ENCODE measurements around the gene MAD2L2. TPM values are rescaled to one million over a fixed set of nuclear protein-coding genes. Genes with fewer than 3 reads are reported as not detected.

Gene MAD2L2
- total RNA-seq (2022; extraction: Qiagen RNA extraction) = 41.8 to 51.3 TPM (median 49.8 TPM) in 5 replicates

DNA sequence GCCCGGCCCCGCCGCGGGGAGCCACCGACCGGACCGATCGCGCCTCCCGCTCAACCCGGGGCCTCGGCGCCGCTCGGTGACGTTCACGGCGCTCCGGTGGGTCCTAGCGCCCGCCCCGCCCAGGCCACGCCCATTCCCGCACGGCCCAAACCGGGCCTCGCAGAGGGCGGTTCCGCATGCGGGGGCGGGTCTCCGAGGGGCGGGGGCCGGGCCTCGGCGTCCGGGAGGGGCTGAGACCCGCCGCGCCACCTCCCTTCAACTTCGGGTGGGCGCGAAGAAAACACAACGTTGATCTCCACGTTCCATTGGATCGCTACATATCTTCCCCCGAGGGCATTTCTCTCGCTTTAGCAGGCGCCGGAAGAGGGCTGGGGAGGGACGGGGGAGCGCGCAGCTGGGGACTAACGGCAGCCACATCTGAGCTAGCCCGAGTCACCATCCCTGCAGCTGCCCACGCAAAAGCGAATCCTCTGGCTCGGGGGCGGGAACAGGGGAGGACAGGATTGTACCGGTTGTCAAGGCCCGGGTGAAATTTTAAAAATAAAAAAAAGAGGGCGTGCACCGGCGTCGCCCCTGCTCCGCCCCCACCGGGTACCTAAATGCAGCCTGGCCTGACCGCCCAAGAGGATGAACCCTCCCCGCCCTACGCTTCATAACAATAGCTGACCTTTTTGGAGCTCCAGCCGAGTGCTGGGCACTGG is at the start of gene MAD2L2:
Gene MAD2L2, minus strand, starts transcription at position 78 of the 701 bp plus-strand sequence. CDS start 547 bp downstream, outside the sequence.

DNA sequence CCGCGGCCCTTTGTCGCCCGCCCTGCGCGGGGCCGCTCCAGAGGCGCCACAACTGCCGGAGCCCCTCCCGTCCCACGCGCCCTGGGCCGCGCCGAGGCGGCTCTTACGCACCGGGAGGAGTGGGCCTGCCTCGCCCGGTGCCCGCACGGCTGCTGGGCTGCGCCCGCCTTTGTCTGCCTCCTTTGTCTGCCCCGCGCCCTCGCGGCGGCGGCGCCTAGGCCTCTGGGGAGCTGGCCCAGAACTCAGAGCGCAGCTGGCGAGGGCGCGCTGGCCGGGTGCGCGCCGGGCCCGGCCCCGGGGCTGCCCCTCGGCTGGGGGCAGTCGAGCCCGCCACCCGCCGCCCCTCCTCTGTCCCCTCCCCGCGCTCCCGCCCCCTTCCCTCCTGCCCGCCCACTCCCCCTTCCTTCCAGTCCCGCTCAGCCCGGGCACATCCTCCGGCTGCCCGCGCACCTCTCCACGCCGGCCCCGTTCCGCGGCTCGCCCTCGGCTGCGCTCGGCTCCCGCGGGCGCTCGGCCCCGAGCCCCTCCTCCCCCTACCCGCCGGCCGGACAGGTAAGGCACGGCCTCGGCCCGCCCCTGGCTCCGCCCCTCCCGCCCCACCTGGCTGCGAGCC is 10.5 kb upstream of the MAD2L2 start, which contains the start of gene DRAXIN:
Gene DRAXIN, plus strand, starts transcription at position 409 of the 613 bp plus-strand sequence. CDS start 14,549 bp downstream, outside the sequence.

DNA sequence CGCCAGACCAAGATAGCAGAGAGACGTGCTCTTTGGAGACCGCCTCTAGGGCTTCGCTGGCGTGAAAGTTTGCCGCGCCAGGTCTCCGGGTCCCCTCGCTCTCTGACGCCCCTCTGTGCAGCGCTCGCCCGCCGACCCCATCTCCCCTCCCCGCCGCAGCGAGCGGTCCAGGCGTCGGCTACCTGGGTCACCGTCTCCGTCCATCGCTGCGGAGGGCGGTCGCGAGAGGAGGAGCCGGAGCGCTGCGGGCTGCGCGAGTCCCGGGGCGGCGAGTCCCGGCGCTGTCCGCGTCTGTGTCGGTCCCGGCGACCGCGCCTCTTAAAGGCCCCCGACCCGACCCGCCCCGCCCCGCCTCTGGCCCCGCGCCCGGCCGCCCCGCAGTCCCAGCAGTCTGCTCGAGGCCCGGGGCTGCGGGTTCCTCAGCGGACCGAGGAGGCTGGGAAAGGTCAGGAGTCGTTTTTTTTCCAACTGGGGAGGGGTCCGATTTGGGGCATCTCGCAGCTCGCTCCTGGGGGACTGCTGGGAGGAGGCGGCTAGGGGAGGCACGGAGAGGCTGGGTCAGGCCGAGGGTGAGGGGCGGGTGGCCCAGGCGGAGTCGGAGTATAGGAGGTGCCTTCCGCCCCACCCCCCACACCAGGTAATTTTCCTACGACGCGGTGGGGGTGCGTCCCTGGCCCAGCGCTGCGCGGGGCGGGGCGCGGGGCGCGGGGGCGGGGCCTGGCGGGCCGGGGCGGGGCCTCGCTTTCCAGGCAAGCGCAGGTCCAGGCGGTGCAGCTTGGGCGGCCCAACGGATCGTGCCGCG is 26.6 kb downstream of the MAD2L2 start, which contains the start of the genes FBXO2 and FBXO44:
Gene FBXO2, minus strand, starts transcription at position 293 of the 802 bp plus-strand sequence. Its CDS starts 89 bp downstream, at position 204.
Gene FBXO44, plus strand, starts transcription at position 741 of the 802 bp plus-strand sequence. CDS start 959 bp downstream, outside the sequence.

Other genes with a start within 250 kb of the MAD2L2 start
- 0.27 to 0.54 TPM (median 0.50 TPM) in 5 replicates for gene DISP3, start 202.0 kb downstream of the MAD2L2 start, total RNA-seq (2022; extraction: Qiagen RNA extraction)
- 6.1 to 10.7 TPM (median 9.5 TPM) in 5 replicates for gene FBXO2, start 26.7 kb downstream of the MAD2L2 start, total RNA-seq (2022; extraction: Qiagen RNA extraction)
- gene FBXO44, start 26.3 kb downstream of the MAD2L2 start, total RNA-seq (2022; extraction: Qiagen RNA extraction) = 15.2 to 18.2 TPM (median 16.2 TPM) in 5 replicates
- gene FBXO6, start 16.9 kb downstream of the MAD2L2 start, total RNA-seq (2022; extraction: Qiagen RNA extraction) = 7.2 to 9.4 TPM (median 8.6 TPM) in 5 replicates
- 0.03 to 0.09 TPM (median 0.05 TPM) in 5 replicates for gene DRAXIN, start 10.6 kb upstream of the MAD2L2 start, total RNA-seq (2022; extraction: Qiagen RNA extraction)
- 80.0 to 109 TPM (median 100 TPM) in 5 replicates for gene AGTRAP, start 55.0 kb upstream of the MAD2L2 start, total RNA-seq (2022; extraction: Qiagen RNA extraction)
- not detected in 5 replicates for gene C1orf167, start 81.0 kb upstream of the MAD2L2 start, total RNA-seq (2022; extraction: Qiagen RNA extraction)
- gene MTHFR, start 124.8 kb upstream of the MAD2L2 start, total RNA-seq (2022; extraction: Qiagen RNA extraction) = 4.4 to 5.0 TPM (median 4.7 TPM) in 5 replicates
- gene CLCN6, start 125.0 kb upstream of the MAD2L2 start, total RNA-seq (2022; extraction: Qiagen RNA extraction) = 5.3 to 6.3 TPM (median 5.6 TPM) in 5 replicates
- not detected in 5 replicates for gene NPPA, start 166.6 kb upstream of the MAD2L2 start, total RNA-seq (2022; extraction: Qiagen RNA extraction)
- 0.16 TPM in 1 of 5 replicates, not detected in the others for gene NPPB, start 177.8 kb upstream of the MAD2L2 start, total RNA-seq (2022; extraction: Qiagen RNA extraction)
- 33.2 to 45.8 TPM (median 42.9 TPM) in 5 replicates for gene KIAA2013, start 245.3 kb upstream of the MAD2L2 start, total RNA-seq (2022; extraction: Qiagen RNA extraction)